K562 (cell line): ENCODE measurements around the gene PGPEP1. TPM values are rescaled to one million over a fixed set of nuclear protein-coding genes. Genes with fewer than 3 reads are reported as not detected.
A peak's percentile ranks its signal among the peaks of the same experiment; 100 is the strongest.

Experiments
- BCOR ChIP-seq: fragments of 450-650 bp; IDR thresholded peaks from 2 replicates; pipeline ENCODE4 v1.6.1; 2016
- CXXC5 ChIP-seq: fragments of 250-450 bp; sonication (Bioruptor Pico); IDR thresholded peaks from 2 replicates; pipeline ENCODE4 v1.8.0; 2022; ENCODE audit warnings: inconsistent platforms, mild to moderate bottlenecking, moderate library complexity
- HDAC8 ChIP-seq: fragments of 450-650 bp; IDR thresholded peaks from 2 replicates; pipeline ENCODE4 v1.6.1; 2016; ENCODE audit warnings: mild to moderate bottlenecking, missing genetic modification characterization, moderate library complexity, missing compliant biosample characterization
- JUND ChIP-seq, 2 experiments: IDR thresholded peaks; 2 replicates in 1 of 2; 3 replicates in 1 of 2; pipeline ENCODE4 v1.6.1; 2011; ENCODE audit warnings: borderline replicate concordance in 2 of 2, low read depth in 2 of 2, low read length in 2 of 2, improper control_type of control experiment in 1 of 2, missing biosample characterization in 1 of 2, missing genetic modification characterization in 1 of 2, missing genetic modification reagents in 1 of 2
- KDM1A ChIP-seq, 2 experiments: fragments of 450-650 bp; IDR thresholded peaks; 2 replicates each; pipeline ENCODE4 v1.6.1; 2016; ENCODE audit warnings: mild to moderate bottlenecking in 2 of 2
- PRMT5 ChIP-seq: sonication (generic); formaldehyde crosslinking; IDR thresholded peaks from 2 replicates; pipeline ENCODE4 v1.5.0; 2020; ENCODE audit warnings: missing genetic modification reagents
- RBM17 ChIP-seq: fragments of 200-400 bp; formaldehyde crosslinking; IDR thresholded peaks from 2 replicates; pipeline ENCODE4 v1.6.1; 2017; ENCODE audit warnings: low read depth, mild to moderate bottlenecking, low read length, borderline replicate concordance
- RNF219 ChIP-seq: fragments of 250-450 bp; sonication (Bioruptor Pico); IDR thresholded peaks from 2 replicates; pipeline ENCODE4 v1.5.0; 2022; ENCODE audit warnings: mild to moderate bottlenecking
- SMARCA5 ChIP-seq: fragments of 450-650 bp; IDR thresholded peaks from 2 replicates; pipeline ENCODE4 v1.6.1; 2016
- TRIM28 ChIP-seq: fragments of 450-650 bp; IDR thresholded peaks from 2 replicates; pipeline ENCODE4 v1.6.1; 2017
- ZBTB8A ChIP-seq: fragments of 450-650 bp; IDR thresholded peaks from 2 replicates; pipeline ENCODE4 v1.6.1; 2018; ENCODE audit warnings: mild to moderate bottlenecking, moderate library complexity; ENCODE audit not compliant: partially characterized antibody
- ZNF398 ChIP-seq: fragments of 250-450 bp; sonication (Bioruptor Pico); IDR thresholded peaks from 2 replicates; pipeline ENCODE4 v1.8.0; 2021; ENCODE audit warnings: moderate library complexity, mild to moderate bottlenecking, inconsistent platforms
- polyA plus RNA-seq, 8 experiments: library from polyadenylated mRNA; depleted of rRNA in 4 of 8; stranded (reverse) in 5 of 8; unstranded in 3 of 8; fragments of >200 nt; fragmentation: Nextera tagmentation in 2 of 8; fragmentation: Illumina TruSeq in 1 of 8; extraction: Ambion mirVana in 2 of 8; extraction: Trizol in 1 of 8; gene quantifications; 2 replicates each; pipeline versions ENCODE4 v1.2.1 to v1.2.3, GENCODE V29; 2011 to 2014; ENCODE audit warnings: inconsistent platforms in 1 of 8, missing spikeins in 1 of 8
- total RNA-seq, 7 experiments: library from RNA; depleted of rRNA in 6 of 7; stranded (reverse); fragments of >200 nt in 6 of 7; fragmentation: Illumina TruSeq in 2 of 7; extraction: Trizol in 2 of 7; gene quantifications; 2 replicates each; pipeline versions ENCODE4 v1.2.1 to v1.2.3, GENCODE V29; 2011 to 2021; ENCODE audit warnings: low replicate concordance in 1 of 7
- TF ChIP-seq, protein P1 (sequence below), 2 experiments: fragments of 450-650 bp in 1 of 2; sonication (generic) in 1 of 2; formaldehyde crosslinking in 1 of 2; IDR thresholded peaks; 2 replicates each; pipeline versions ENCODE4 v1.7.1 to v1.9.0; 2016 to 2022; ENCODE audit warnings: inconsistent platforms in 1 of 2, mild to moderate bottlenecking in 1 of 2, missing genetic modification reagents in 1 of 2

Gene PGPEP1
- total and polyA plus RNA-seq, 9 of the 15 experiments (the other 6 are each of a cell fraction or from before 2014, with no cell fraction given), result 10.0 to 69.6 (median 33.5) TPM

DNA sequence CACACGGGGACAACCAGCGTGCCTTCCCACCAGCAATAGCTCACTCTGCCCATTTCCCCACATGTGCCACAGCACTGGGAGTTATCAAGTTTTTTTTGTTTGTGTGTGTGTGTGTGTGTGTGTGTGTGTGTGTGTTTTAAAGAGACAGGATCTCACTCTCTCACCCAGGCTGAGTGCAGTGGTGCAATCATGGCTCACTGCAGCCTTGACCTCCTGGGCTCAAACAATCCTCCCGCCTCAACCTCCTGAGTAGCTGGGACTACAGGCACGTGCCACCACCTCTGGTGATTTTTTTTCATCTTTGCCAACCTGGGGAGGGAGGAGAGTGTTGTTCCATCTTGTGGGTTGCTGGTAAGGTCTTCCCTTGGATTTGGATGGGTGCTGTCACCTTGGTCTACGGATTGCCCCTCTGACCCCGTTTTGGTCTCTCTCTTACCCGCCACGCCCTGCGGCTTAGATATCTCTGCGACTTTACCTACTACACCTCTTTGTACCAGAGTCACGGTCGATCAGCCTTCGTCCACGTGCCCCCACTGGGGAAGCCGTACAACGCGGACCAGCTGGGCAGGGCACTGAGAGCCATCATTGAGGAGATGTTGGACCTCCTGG lies 22.6 kb downstream of the PGPEP1 start (continued):
- TF ChIP-seq HDAC8 (tag) (peak; percentile 66; the same call in 1 of the 2 replicates), ZNF398 (CRISPR knock-in tag) (no peak), BCOR (0 out of 2 replicates have a peak, but pooled peaks have one; percentile 24), CXXC5 (peak; percentile 37; the same call in 1 of the 2 replicates), RBM17 (no peak), PRMT5 (CRISPR knock-in tag) (no peak), SMARCA5 (peak; percentile 90), KDM1A (IDR thresholded peaks at IDR 0.05) (0 out of 4 replicates have a peak, but pooled peaks of 1 of the 2 experiments have one; percentile 36), ZBTB8A (no peak), JUND (IDR thresholded peaks at IDR 0.05; ENCODE audit: borderline replicate concordance, low read depth, low read length) (no peak), JUND (tag; IDR thresholded peaks at IDR 0.05; ENCODE audit: borderline replicate concordance, low read depth, low read length) (no peak), TRIM28 (no peak), RNF219 (CRISPR knock-in tag) (no peak)
- TF ChIP-seq, protein P1, sequence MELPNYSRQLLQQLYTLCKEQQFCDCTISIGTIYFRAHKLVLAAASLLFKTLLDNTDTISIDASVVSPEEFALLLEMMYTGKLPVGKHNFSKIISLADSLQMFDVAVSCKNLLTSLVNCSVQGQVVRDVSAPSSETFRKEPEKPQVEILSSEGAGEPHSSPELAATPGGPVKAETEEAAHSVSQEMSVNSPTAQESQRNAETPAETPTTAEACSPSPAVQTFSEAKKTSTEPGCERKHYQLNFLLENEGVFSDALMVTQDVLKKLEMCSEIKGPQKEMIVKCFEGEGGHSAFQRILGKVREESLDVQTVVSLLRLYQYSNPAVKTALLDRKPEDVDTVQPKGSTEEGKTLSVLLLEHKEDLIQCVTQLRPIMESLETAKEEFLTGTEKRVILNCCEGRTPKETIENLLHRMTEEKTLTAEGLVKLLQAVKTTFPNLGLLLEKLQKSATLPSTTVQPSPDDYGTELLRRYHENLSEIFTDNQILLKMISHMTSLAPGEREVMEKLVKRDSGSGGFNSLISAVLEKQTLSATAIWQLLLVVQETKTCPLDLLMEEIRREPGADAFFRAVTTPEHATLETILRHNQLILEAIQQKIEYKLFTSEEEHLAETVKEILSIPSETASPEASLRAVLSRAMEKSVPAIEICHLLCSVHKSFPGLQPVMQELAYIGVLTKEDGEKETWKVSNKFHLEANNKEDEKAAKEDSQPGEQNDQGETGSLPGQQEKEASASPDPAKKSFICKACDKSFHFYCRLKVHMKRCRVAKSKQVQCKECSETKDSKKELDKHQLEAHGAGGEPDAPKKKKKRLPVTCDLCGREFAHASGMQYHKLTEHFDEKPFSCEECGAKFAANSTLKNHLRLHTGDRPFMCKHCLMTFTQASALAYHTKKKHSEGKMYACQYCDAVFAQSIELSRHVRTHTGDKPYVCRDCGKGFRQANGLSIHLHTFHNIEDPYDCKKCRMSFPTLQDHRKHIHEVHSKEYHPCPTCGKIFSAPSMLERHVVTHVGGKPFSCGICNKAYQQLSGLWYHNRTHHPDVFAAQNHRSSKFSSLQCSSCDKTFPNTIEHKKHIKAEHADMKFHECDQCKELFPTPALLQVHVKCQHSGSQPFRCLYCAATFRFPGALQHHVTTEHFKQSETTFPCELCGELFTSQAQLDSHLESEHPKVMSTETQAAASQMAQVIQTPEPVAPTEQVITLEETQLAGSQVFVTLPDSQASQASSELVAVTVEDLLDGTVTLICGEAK (IDR thresholded peaks at IDR 0.05), result no peak
- TF ChIP-seq, protein P1 (CRISPR knock-in tag; IDR thresholded peaks at IDR 0.05), result no peak
